Vagina (tissue), 2 donors: Measurements from ENCODE around the gene PLBD1.

Experiments used
- CTCF ChIP-seq, 3 experiments: fragments of 450-650 bp in 2 of 3; fragments of 200-600 bp in 1 of 3; sonication (generic) in 1 of 3; IDR thresholded peaks; one replicate each; pipeline ENCODE4 v1.5.1; 2017 to 2019; ENCODE audit warnings: antibody characterized with exemption in 3 of 3, mild to moderate bottlenecking in 2 of 3, moderate library complexity in 2 of 3
- POLR2AphosphoS5 ChIP-seq, 2 donors: sonication (generic); formaldehyde crosslinking; IDR thresholded peaks; one replicate each; pipeline ENCODE4 v1.9.0; 2017; ENCODE audit warnings: antibody characterized with exemption in 2 of 2, mild to moderate bottlenecking in 2 of 2, low read depth in 1 of 2; ENCODE audit not compliant: insufficient read depth in 1 of 2

GRCh38 chr12:14567351-14568162, at the start of gene PLBD1:
- no peak for TF ChIP-seq CTCF (IDR thresholded peaks at IDR 0.05)
- no peak for TF ChIP-seq POLR2AphosphoS5 (IDR thresholded peaks at IDR 0.05; ENCODE audit: insufficient read depth in 1 of 2, low read depth in 1 of 2)
